Measurements from ENCODE around the gene PACC1.
"Not testable (repeated sequence)": the region's sequence is repeated elsewhere in the genome, so short reads cannot be mapped to it uniquely, and the experiment has no call there.

PACC1 gene

DNA sequence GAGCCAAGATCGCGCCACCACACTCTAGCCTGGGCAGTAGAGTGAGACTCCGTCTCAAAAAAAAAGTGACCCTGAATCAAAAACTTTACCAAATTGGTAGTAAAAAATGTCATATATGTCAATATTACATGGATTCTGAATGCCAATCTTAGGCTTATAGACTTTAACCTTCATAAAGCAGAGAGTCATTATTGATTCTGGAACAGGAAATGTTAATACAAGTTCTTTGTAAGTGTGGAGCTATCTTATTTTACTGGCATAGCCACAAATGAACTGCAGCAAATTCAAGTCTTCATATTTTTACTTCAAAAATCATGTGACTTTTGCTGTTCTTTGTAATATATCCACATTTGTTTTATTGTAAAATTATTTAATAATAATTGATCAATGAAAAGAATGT lies 88.1 kb downstream of the PACC1 start:
- no peak for DNase-seq (ENCODE audit: low spot score)

DNA sequence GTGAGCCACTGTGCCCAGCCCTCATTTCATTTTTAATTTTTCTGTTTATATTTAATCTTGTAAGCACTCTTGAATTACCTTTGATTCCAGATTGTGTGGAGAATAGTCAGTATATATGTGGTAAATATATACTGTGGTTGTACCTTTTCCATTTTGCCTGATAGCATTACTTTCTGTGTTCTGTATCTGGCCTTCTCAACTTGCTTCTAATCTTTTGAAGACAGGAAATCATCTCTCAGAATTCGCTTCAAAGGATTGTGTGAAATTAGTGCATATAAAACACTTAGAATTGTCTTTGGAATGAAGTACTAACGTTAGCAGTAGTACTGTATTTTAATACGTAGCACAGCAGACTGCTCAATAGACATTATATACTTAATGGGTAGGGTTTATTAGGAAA lies 91.6 kb downstream of the PACC1 start:
- DNase-seq (ENCODE audit: low spot score) = no peak

DNA sequence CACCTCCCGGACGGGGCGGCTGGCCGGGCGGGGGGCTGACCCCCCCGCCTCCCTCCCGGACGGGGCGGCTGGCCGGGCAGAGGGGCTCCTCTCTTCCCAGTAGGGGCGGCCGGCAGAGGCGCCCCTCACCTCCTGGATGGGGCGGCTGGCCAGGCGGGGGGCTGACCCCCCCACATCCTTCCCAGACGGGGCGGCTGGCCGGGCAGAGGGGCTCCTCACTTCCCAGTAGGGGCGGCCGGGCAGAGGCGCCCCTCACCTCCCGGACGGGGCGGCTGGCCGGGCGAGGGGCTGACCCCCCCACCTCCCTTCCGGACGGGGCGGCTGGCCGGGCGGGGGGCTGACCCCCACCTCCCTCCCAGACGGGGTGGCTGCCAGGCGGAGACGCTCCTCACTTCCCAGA lies 93.7 kb downstream of the PACC1 start:
- DNase-seq (ENCODE audit: low spot score) = not testable (repeated sequence)

DNA sequence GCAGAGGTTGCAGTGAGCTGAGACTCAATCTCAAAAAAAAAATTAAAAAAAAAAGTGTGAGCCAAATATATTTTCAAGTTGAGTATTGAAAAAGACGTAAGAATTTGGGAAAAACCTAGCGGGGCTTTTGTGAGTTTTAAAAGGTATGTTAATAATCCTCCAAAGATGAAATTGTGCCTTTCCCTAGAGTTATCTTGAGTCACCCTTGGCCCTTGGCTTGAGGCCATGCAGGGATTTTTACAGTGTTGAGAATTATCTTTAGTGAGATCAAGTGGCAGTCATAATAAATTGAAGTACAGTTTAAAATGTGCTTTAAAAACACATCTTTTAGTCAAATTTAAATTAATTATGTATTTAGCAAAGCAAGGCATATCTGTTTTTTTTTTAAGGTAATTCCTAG lies 96.8 kb downstream of the PACC1 start:
- no peak for DNase-seq (ENCODE audit: low spot score)

DNA sequence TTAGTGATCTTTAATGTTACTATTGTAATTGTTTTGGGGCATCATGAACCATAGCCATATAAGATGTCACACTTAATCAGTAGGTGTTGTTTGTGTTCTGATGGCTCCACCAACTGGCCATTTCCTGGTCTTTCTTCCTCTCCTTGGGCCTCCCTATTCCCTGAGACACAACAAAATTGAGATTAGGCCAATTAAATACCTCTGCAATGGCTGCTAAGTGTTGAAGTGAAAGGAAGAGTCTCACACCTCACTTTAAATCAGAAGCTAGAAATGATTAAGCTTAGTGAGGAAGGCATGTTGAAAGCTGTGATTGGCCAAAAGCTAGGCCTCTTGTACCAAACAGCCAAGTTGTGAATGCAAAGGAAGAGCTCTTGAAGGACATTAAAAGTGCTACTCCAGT lies 98.8 kb downstream of the PACC1 start:
- DNase-seq (ENCODE audit: low spot score) = peak; percentile 40

DNA sequence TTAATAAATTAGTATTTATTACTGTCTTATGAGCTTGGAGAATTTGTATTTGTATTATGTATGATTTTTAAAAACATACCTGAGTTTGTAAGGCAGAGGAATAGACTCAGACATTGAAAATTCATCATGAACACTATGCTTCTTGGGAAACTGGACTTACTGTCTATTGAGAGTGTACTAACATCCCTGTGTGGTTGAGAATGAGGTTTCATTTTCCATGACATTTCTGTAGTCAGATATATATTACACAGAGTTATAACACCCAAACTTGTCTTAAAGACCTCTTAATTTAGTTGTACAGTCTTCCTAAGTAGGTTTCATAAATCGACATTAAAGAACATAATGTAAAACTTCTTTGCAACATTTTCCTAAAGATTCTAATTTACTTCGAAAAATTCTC lies 99.5 kb downstream of the PACC1 start:
- DNase-seq (ENCODE audit: low spot score) = no peak
